HL-60 (cell line): ENCODE data around the gene CTPS2.

Experiments used
- DNase-seq, 2 experiments: peaks; one replicate each; pipeline ENCODE4 v3.0.0-alpha.2; 2010 to 2020; ENCODE audit warnings: low read depth in 1 of 2, low spot score in 1 of 2
- H3K27ac ChIP-seq: fragments of 250-450 bp; sonication (Bioruptor Pico); replicated peaks from 2 replicates; pipeline ENCODE4 v1.5.1; 2020; ENCODE audit warnings: mild to moderate bottlenecking, moderate library complexity
- H3K27me3 ChIP-seq: fragments of 250-450 bp; sonication (Bioruptor Pico); 2 replicates; pipeline ENCODE4 v1.5.1; 2021; ENCODE audit warnings: mild to moderate bottlenecking, moderate library complexity; ENCODE audit not compliant: insufficient read depth, poor library complexity, severe bottlenecking
- H3K4me3 ChIP-seq: replicated peaks from 2 replicates; pipeline ENCODE4 v1.5.1; 2011; ENCODE audit warnings: mild to moderate bottlenecking, control low read depth, low read length; ENCODE audit not compliant: insufficient read depth
- CTCF ChIP-seq: IDR thresholded peaks from one replicate; pipeline ENCODE4 v1.5.1; 2011; ENCODE audit warnings: low read length, control low read depth, inconsistent platforms; ENCODE audit not compliant: insufficient read depth
- GABPA ChIP-seq: IDR thresholded peaks from 2 replicates; pipeline ENCODE4 v1.6.1; 2012; ENCODE audit warnings: low read depth
- POLR2AphosphoS5 ChIP-seq: IDR thresholded peaks from 2 replicates; pipeline ENCODE4 v1.6.1; 2012; ENCODE audit warnings: low read depth
- REST ChIP-seq: IDR thresholded peaks from 2 replicates; pipeline ENCODE4 v1.6.1; 2012; ENCODE audit warnings: low read depth; ENCODE audit not compliant: insufficient replicate concordance
- SPI1 ChIP-seq: IDR thresholded peaks from 2 replicates; pipeline ENCODE4 v1.6.1; 2012; ENCODE audit warnings: low read depth, mild to moderate bottlenecking, borderline replicate concordance

The CTPS2 gene

GRCh38 chrX:16653424-16653823, 59.0 kb downstream of the CTPS2 start:
- H3K4me3 ChIP-seq, result no peak overlapping the region
- H3K27ac ChIP-seq, result no peak overlapping the region
- TF ChIP-seq CTCF (no peak), SPI1 (no peak), GABPA (no peak), POLR2AphosphoS5 (no peak), REST (no peak)
- H3K27me3 ChIP-seq, result no peaks in the 10 kb centered on the region
- DNase-seq, result no peak

GRCh38 chrX:16651391-16652024, 61.0 kb downstream of the CTPS2 start:
- TF ChIP-seq CTCF (no peak), SPI1 (no peak), GABPA (no peak), POLR2AphosphoS5 (no peak), REST (no peak)
- no peak overlapping the region for H3K27ac ChIP-seq
- no peak overlapping the region for H3K4me3 ChIP-seq
- H3K27me3 ChIP-seq, result no peaks in the 10 kb centered on the region
- no peak for DNase-seq

GRCh38 chrX:16649858-16650257, 62.6 kb downstream of the CTPS2 start, which contains the start of gene S100G:
Gene S100G, plus strand, starts transcription at chrX:16650158. Its CDS starts 849 bp downstream, at chrX:16651007.
- H3K27me3 ChIP-seq, result no peaks in the 10 kb centered on the region
- no peak within 1 kb of the TSS for H3K27ac ChIP-seq
- no peak for DNase-seq
- no peak for TF ChIP-seq POLR2AphosphoS5
- TF ChIP-seq CTCF, result no peak
- no peak for TF ChIP-seq SPI1
- no peak for TF ChIP-seq REST
- TF ChIP-seq GABPA, result no peak
- no peak within 1 kb of the TSS for H3K4me3 ChIP-seq
